IMR-90 (cell line): ENCODE results near the gene AP1S1.

Experiments
- BHLHE40 ChIP-seq: fragments of 150-350 bp; IDR thresholded peaks from 2 replicates; pipeline ENCODE4 v1.6.1; 2016; ENCODE audit warnings: mild to moderate bottlenecking, low read depth, low read length
- FOS ChIP-seq: fragments of 150-350 bp; IDR thresholded peaks from 2 replicates; pipeline ENCODE4 v1.6.1; 2016; ENCODE audit warnings: low read depth, low read length
- MXI1 ChIP-seq: IDR thresholded peaks from 2 replicates; pipeline ENCODE4 v1.6.1; 2012; ENCODE audit warnings: low read depth, mild to moderate bottlenecking, low read length, moderate library complexity, borderline replicate concordance
- POLR2A ChIP-seq: IDR thresholded peaks from 2 replicates; pipeline ENCODE4 v1.6.1; 2012; ENCODE audit warnings: mild to moderate bottlenecking, low read depth, low read length
- RAD21 ChIP-seq: IDR thresholded peaks from 2 replicates; pipeline ENCODE4 v1.6.1; 2012; ENCODE audit warnings: low read length, improper control_type of control experiment
- RCOR1 ChIP-seq: IDR thresholded peaks from 2 replicates; pipeline ENCODE4 v1.6.1; 2012; ENCODE audit warnings: mild to moderate bottlenecking, low read length, improper control_type of control experiment; ENCODE audit not compliant: insufficient replicate concordance
- TF ChIP-seq, protein P1 (sequence below): conservative IDR thresholded peaks from 2 replicates; pipeline ENCODE4 v1.5.1; 2012; ENCODE audit warnings: mild to moderate bottlenecking, low read depth, low read length, improper control_type of control experiment
- TF ChIP-seq, protein P2 (sequence below): fragments of 150-350 bp; IDR thresholded peaks from 2 replicates; pipeline ENCODE4 v1.6.1; 2017; ENCODE audit warnings: mild to moderate bottlenecking, antibody characterized with exemption, low read length, low read depth

DNA sequence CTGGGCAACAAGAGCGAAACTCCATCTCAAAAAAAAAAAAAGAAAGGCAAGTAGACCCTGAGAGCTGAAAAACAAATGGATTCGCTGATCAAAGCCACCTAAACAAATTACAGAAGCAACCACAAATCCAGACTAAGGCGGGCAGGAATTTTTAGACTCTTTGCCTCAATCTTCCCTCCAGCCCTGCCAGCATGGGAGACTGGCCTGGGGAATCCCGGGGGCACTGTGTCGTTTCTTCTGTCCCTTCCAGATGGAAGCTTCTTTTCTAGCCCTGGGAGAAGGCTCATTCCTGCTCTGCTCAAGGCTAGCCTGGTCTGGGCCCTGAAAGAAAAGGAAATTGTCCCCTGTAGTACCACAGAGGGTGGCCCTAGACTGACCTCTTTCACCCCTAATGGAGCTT is 43.0 kb upstream of the AP1S1 start:
- TF ChIP-seq, protein P1, sequence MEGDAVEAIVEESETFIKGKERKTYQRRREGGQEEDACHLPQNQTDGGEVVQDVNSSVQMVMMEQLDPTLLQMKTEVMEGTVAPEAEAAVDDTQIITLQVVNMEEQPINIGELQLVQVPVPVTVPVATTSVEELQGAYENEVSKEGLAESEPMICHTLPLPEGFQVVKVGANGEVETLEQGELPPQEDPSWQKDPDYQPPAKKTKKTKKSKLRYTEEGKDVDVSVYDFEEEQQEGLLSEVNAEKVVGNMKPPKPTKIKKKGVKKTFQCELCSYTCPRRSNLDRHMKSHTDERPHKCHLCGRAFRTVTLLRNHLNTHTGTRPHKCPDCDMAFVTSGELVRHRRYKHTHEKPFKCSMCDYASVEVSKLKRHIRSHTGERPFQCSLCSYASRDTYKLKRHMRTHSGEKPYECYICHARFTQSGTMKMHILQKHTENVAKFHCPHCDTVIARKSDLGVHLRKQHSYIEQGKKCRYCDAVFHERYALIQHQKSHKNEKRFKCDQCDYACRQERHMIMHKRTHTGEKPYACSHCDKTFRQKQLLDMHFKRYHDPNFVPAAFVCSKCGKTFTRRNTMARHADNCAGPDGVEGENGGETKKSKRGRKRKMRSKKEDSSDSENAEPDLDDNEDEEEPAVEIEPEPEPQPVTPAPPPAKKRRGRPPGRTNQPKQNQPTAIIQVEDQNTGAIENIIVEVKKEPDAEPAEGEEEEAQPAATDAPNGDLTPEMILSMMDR, result no peak
- TF ChIP-seq RAD21 (no peak), FOS (no peak), POLR2A (no peak), MXI1 (no peak), RCOR1 (no peak), BHLHE40 (no peak)
- TF ChIP-seq, protein P2, sequence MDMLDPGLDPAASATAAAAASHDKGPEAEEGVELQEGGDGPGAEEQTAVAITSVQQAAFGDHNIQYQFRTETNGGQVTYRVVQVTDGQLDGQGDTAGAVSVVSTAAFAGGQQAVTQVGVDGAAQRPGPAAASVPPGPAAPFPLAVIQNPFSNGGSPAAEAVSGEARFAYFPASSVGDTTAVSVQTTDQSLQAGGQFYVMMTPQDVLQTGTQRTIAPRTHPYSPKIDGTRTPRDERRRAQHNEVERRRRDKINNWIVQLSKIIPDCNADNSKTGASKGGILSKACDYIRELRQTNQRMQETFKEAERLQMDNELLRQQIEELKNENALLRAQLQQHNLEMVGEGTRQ, result no peak
